ENCODE data around the gene RAB39A.
A peak's percentile ranks its signal among the peaks of the same experiment; 100 is the strongest.

The RAB39A gene

GRCh38 chr11:107963091-107963490, 34.8 kb downstream of the RAB39A start:
- no peak for DNase-seq

- DNase-seq, result no peak
Observed at GRCh38 chr11:107969219-107969618, 41.0 kb downstream of the RAB39A start.

- DNase-seq, result no peak
Observed at GRCh38 chr11:107970049-107970448, 41.8 kb downstream of the RAB39A start.

GRCh38 chr11:107973641-107974040, 45.4 kb downstream of the RAB39A start:
- no peak for DNase-seq

- peak; percentile 27 for DNase-seq
Observed at GRCh38 chr11:107988397-107989158, 60.3 kb downstream of the RAB39A start.

- DNase-seq, result no peak
Observed at GRCh38 chr11:107991868-107992414, 63.7 kb downstream of the RAB39A start.

- no peak for DNase-seq
Observed at GRCh38 chr11:107996006-107996776, 67.9 kb downstream of the RAB39A start.

GRCh38 chr11:107998761-107999160, 70.5 kb downstream of the RAB39A start:
- DNase-seq, result no peak

- DNase-seq, result peak; percentile 46
Observed at GRCh38 chr11:107999759-108000455, 71.7 kb downstream of the RAB39A start.

- DNase-seq, result no peak
Observed at GRCh38 chr11:108002476-108002875, 74.2 kb downstream of the RAB39A start.

GRCh38 chr11:108003623-108004022, 75.4 kb downstream of the RAB39A start:
- DNase-seq, result no peak

- no peak for DNase-seq
Observed at GRCh38 chr11:108007819-108008218, 79.6 kb downstream of the RAB39A start.

- DNase-seq, result peak; percentile 86
Observed at GRCh38 chr11:108008656-108009496, 80.6 kb downstream of the RAB39A start, which contains the start of gene CUL5. Gene CUL5, plus strand, starts transcription at chr11:108008898. Its CDS starts 451 bp downstream, at chr11:108009349.

GRCh38 chr11:108009497-108010370, 81.5 kb downstream of the RAB39A start:
- DNase-seq, result no peak

- no peak for DNase-seq
Observed at GRCh38 chr11:108012139-108012725, 84.0 kb downstream of the RAB39A start.

Measured in NCI-H1436 (cell line).